Measurements from ENCODE around the gene SPG11. TPM values are rescaled to one million over a fixed set of nuclear protein-coding genes. Genes with fewer than 3 reads are reported as not detected.
A peak's percentile ranks its signal among the peaks of the same experiment; 100 is the strongest.

Gene SPG11
- total RNA-seq, 2 donors from 2014 or later, result 55.7 to 98.4 TPM

GRCh38 chr15:44606740-44607139, 56.7 kb downstream of the SPG11 start:
- Mint-ChIP-seq H3K4me1 (no peaks in the 10 kb centered on the region), H3K36me3 (ENCODE audit: low read depth) (peaks cover 99% of the 10 kb centered on the region), H3K4me3 (no peak overlapping the region), H3K27me3 (no peaks in the 10 kb centered on the region), H3K27ac (peak overlapping the region; percentile 26), H3K9me3 (no peaks in the 10 kb centered on the region)
- no peak for ATAC-seq (replicated peaks)

- Mint-ChIP-seq H3K27me3 (no peaks in the 10 kb centered on the region), H3K27ac (peak overlapping the region; percentile 67), H3K4me1 (peaks cover 10% of the 10 kb centered on the region), H3K4me3 (no peak overlapping the region), H3K9me3 (no peaks in the 10 kb centered on the region), H3K36me3 (ENCODE audit: low read depth) (peaks cover 87% of the 10 kb centered on the region)
- no peak for ATAC-seq (replicated peaks)
These were observed 60.3 kb downstream of the SPG11 start for GRCh38 chr15:44603126-44603525.

GRCh38 chr15:44598892-44599291, 64.6 kb downstream of the SPG11 start:
- no peaks in the 10 kb centered on the region for H3K27me3 Mint-ChIP-seq
- H3K27ac Mint-ChIP-seq, result peak overlapping the region; percentile 39
- H3K4me1 Mint-ChIP-seq, result peaks cover 25% of the 10 kb centered on the region
- H3K4me3 Mint-ChIP-seq, result peak overlapping the region; percentile 2
- H3K9me3 Mint-ChIP-seq, result no peaks in the 10 kb centered on the region
- H3K36me3 Mint-ChIP-seq (ENCODE audit: low read depth), result peaks cover 87% of the 10 kb centered on the region
- no peak for ATAC-seq (replicated peaks)

- H3K36me3 Mint-ChIP-seq (ENCODE audit: low read depth), result peaks cover 87% of the 10 kb centered on the region
- no peaks in the 10 kb centered on the region for H3K9me3 Mint-ChIP-seq
- H3K27me3 Mint-ChIP-seq, result no peaks in the 10 kb centered on the region
- peaks cover 25% of the 10 kb centered on the region for H3K4me1 Mint-ChIP-seq
- no peak for ATAC-seq (replicated peaks)
- H3K27ac Mint-ChIP-seq, result peak overlapping the region; percentile 39
- H3K4me3 Mint-ChIP-seq, result peak overlapping the region; percentile 2
These were observed 65.4 kb downstream of the SPG11 start for GRCh38 chr15:44598066-44598465.

GRCh38 chr15:44596511-44597010, 66.9 kb downstream of the SPG11 start:
- peak; percentile 20 for ATAC-seq (replicated peaks)
- Mint-ChIP-seq H3K27me3 (no peaks in the 10 kb centered on the region), H3K27ac (peak overlapping the region; percentile 79), H3K4me3 (no peak overlapping the region), H3K4me1 (peaks cover 25% of the 10 kb centered on the region), H3K9me3 (no peaks in the 10 kb centered on the region), H3K36me3 (ENCODE audit: low read depth) (peaks cover 86% of the 10 kb centered on the region)

- Mint-ChIP-seq H3K4me1 (peaks cover 25% of the 10 kb centered on the region), H3K4me3 (no peak overlapping the region), H3K27me3 (no peaks in the 10 kb centered on the region), H3K27ac (peak overlapping the region; percentile 79), H3K36me3 (ENCODE audit: low read depth) (peaks cover 90% of the 10 kb centered on the region), H3K9me3 (no peaks in the 10 kb centered on the region)
- peak; percentile 76 for ATAC-seq (replicated peaks)
These were observed 67.6 kb downstream of the SPG11 start for GRCh38 chr15:44595656-44596510.

- no peaks in the 10 kb centered on the region for H3K9me3 Mint-ChIP-seq
- H3K4me1 Mint-ChIP-seq, result peaks cover 25% of the 10 kb centered on the region
- no peak for ATAC-seq (replicated peaks)
- peak overlapping the region; percentile 79 for H3K27ac Mint-ChIP-seq
- no peaks in the 10 kb centered on the region for H3K27me3 Mint-ChIP-seq
- peaks cover 91% of the 10 kb centered on the region for H3K36me3 Mint-ChIP-seq (ENCODE audit: low read depth)
- no peak overlapping the region for H3K4me3 Mint-ChIP-seq
These were observed 68.2 kb downstream of the SPG11 start for GRCh38 chr15:44595246-44595645.

GRCh38 chr15:44593042-44593736, 70.3 kb downstream of the SPG11 start:
- Mint-ChIP-seq H3K4me3 (no peak overlapping the region), H3K4me1 (peaks cover 16% of the 10 kb centered on the region), H3K27ac (no peak overlapping the region), H3K36me3 (ENCODE audit: low read depth) (peaks cover 99% of the 10 kb centered on the region), H3K9me3 (no peaks in the 10 kb centered on the region), H3K27me3 (no peaks in the 10 kb centered on the region)
- ATAC-seq (replicated peaks), result peak; percentile 68

- Mint-ChIP-seq H3K4me3 (no peak overlapping the region), H3K27ac (no peak overlapping the region), H3K27me3 (no peaks in the 10 kb centered on the region), H3K9me3 (no peaks in the 10 kb centered on the region), H3K4me1 (peaks cover 5% of the 10 kb centered on the region), H3K36me3 (ENCODE audit: low read depth) (peaks cover 98% of the 10 kb centered on the region)
- no peak for ATAC-seq (replicated peaks)
These were observed 72.1 kb downstream of the SPG11 start for GRCh38 chr15:44591326-44591725.

GRCh38 chr15:44588541-44588940, 74.9 kb downstream of the SPG11 start:
- Mint-ChIP-seq H3K4me3 (no peak overlapping the region), H3K4me1 (no peaks in the 10 kb centered on the region), H3K27me3 (no peaks in the 10 kb centered on the region), H3K9me3 (no peaks in the 10 kb centered on the region), H3K36me3 (ENCODE audit: low read depth) (peaks cover 98% of the 10 kb centered on the region), H3K27ac (no peak overlapping the region)
- ATAC-seq (replicated peaks), result no peak

- Mint-ChIP-seq H3K27me3 (no peaks in the 10 kb centered on the region), H3K4me3 (no peak overlapping the region), H3K9me3 (no peaks in the 10 kb centered on the region), H3K36me3 (ENCODE audit: low read depth) (peaks cover 97% of the 10 kb centered on the region), H3K27ac (no peak overlapping the region), H3K4me1 (no peaks in the 10 kb centered on the region)
- no peak for ATAC-seq (replicated peaks)
These were observed 77.8 kb downstream of the SPG11 start for GRCh38 chr15:44585633-44586032.

- H3K27ac Mint-ChIP-seq, result no peak overlapping the region
These were observed 79.2 kb downstream of the SPG11 start for GRCh38 chr15:44584162-44584749.

GRCh38 chr15:44580105-44580504, 83.4 kb downstream of the SPG11 start:
- no peak overlapping the region for H3K4me3 Mint-ChIP-seq
- no peaks in the 10 kb centered on the region for H3K4me1 Mint-ChIP-seq
- no peak for ATAC-seq (replicated peaks)
- peaks cover 71% of the 10 kb centered on the region for H3K36me3 Mint-ChIP-seq (ENCODE audit: low read depth)
- H3K9me3 Mint-ChIP-seq, result no peaks in the 10 kb centered on the region
- no peaks in the 10 kb centered on the region for H3K27me3 Mint-ChIP-seq
- H3K27ac Mint-ChIP-seq, result no peak overlapping the region

More at GRCh38 chr15:44584162-44584749, 79.2 kb downstream of the SPG11 start:
- peaks cover 96% of the 10 kb centered on the region for H3K36me3 Mint-ChIP-seq (ENCODE audit: low read depth)
- peak; percentile 90 for ATAC-seq (replicated peaks)
- H3K9me3 Mint-ChIP-seq, result no peaks in the 10 kb centered on the region
- no peaks in the 10 kb centered on the region for H3K4me1 Mint-ChIP-seq
- no peaks in the 10 kb centered on the region for H3K27me3 Mint-ChIP-seq
- no peak overlapping the region for H3K4me3 Mint-ChIP-seq

GRCh38 chr15:44574734-44575133, 88.7 kb downstream of the SPG11 start:
- peaks cover 71% of the 10 kb centered on the region for H3K36me3 Mint-ChIP-seq (ENCODE audit: low read depth)
- no peaks in the 10 kb centered on the region for H3K9me3 Mint-ChIP-seq
- H3K4me1 Mint-ChIP-seq, result no peaks in the 10 kb centered on the region
- peak overlapping the region; percentile 17 for H3K27ac Mint-ChIP-seq
- no peak overlapping the region for H3K4me3 Mint-ChIP-seq
- H3K27me3 Mint-ChIP-seq, result no peaks in the 10 kb centered on the region
- ATAC-seq (replicated peaks), result no peak
